ENCODE data around the gene TCF12. TPM values are rescaled to one million over a fixed set of nuclear protein-coding genes. Genes with fewer than 3 reads are reported as not detected.
"Not testable (repeated sequence)": the region's sequence is repeated elsewhere in the genome, so short reads cannot be mapped to it uniquely, and the experiment has no call there.

The TCF12 gene
- total RNA-seq, 1 donor from 2014 or later, result 207 TPM

DNA sequence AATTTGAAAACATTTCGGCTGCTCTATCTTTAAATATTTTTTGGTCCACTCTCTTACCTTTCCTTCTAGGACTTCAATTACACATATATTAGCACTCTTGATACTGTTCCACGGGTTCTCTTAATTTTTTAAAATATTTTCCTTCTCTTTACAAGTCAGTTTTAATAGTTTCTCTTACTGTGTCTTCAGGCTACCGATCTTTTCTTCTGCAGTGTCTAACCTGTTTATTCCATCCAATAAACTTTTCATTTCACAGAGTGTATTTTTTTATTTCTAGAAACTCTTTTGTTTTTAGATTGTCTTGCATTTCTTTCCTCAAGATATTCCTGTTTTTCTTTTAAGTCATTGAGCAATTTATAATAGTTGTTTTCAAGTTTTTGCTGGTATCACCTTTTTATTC, 27.7 kb downstream of the TCF12 start:
- H3K4me3 Mint-ChIP-seq, result no peak overlapping the region
- no peak overlapping the region for H3K27ac Mint-ChIP-seq (ENCODE audit: unreplicated experiment)
- H3K36me3 Mint-ChIP-seq (ENCODE audit: low read depth), result peaks cover 28% of the 10 kb centered on the region
- TF ChIP-seq, protein P1, sequence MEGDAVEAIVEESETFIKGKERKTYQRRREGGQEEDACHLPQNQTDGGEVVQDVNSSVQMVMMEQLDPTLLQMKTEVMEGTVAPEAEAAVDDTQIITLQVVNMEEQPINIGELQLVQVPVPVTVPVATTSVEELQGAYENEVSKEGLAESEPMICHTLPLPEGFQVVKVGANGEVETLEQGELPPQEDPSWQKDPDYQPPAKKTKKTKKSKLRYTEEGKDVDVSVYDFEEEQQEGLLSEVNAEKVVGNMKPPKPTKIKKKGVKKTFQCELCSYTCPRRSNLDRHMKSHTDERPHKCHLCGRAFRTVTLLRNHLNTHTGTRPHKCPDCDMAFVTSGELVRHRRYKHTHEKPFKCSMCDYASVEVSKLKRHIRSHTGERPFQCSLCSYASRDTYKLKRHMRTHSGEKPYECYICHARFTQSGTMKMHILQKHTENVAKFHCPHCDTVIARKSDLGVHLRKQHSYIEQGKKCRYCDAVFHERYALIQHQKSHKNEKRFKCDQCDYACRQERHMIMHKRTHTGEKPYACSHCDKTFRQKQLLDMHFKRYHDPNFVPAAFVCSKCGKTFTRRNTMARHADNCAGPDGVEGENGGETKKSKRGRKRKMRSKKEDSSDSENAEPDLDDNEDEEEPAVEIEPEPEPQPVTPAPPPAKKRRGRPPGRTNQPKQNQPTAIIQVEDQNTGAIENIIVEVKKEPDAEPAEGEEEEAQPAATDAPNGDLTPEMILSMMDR (conservative IDR thresholded peaks at IDR 0.05), result no peak
- DNase-seq (ENCODE audit: low read depth, low spot score), result no peak
- H3K27me3 Mint-ChIP-seq (ENCODE audit: low read depth), result no peaks in the 10 kb centered on the region
- H3K4me1 Mint-ChIP-seq, result peaks cover 45% of the 10 kb centered on the region
- peaks cover 2% of the 10 kb centered on the region for H3K9me3 Mint-ChIP-seq

DNA sequence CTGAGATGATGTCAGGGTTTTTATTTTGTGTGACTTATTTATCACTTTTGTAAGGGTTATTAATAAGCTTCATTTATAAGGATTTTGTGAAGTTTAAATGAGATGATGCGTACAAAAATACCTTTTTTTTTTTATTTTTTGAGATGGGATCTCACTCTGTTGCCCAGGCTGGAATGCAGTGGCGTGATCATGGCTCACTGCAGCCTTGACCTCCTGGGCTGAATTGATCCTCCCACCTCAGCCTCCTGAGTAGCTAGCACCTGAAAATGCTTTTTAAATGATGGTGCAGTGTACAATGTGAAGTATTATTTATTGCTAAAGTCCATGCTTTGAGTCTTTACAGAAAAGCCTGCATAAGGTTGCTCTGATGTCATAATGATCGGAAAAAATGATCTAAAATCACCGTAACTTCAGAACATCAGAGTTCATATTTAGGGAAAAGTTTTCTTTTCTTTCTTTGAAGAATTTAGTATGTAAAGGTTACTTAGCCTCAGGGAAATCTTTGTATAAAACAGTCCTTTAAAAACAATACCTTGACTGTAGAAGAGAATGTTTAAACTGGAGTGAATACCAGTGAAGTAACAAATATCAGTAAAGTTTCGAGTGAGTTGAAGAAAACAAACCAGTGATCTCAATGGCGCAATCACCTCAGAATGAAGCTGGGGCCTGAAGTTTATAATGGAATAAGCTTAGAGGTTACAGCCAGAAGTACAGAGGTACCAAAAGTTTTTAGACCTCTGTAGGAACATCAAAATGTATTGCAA, 29.7 kb downstream of the TCF12 start:
- Mint-ChIP-seq H3K27ac (ENCODE audit: unreplicated experiment) (no peak overlapping the region), H3K27me3 (ENCODE audit: low read depth) (no peaks in the 10 kb centered on the region), H3K9me3 (peaks cover 4% of the 10 kb centered on the region), H3K4me1 (peaks cover 26% of the 10 kb centered on the region), H3K36me3 (ENCODE audit: low read depth) (peaks cover 40% of the 10 kb centered on the region), H3K4me3 (no peak overlapping the region)
- no peak for DNase-seq (ENCODE audit: low read depth, low spot score)
- TF ChIP-seq, protein P1 (conservative IDR thresholded peaks at IDR 0.05), result no peak

DNA sequence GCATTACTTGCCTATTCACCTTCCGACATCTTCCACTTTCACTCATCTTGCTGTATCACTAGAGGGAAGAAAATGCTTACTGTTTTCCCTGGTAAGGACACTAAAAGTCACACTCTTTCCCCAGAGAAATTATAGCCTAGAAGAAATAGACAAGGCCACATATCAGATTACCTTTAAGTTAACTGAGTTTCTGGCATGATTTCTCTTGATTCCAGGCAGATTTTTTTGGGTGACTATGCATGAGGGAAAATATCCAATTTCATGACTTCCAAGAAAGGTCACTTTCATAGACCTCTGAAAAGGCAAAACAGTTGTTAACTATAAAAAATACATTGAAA, 30.3 kb downstream of the TCF12 start:
- Mint-ChIP-seq H3K27ac (ENCODE audit: unreplicated experiment) (no peak overlapping the region), H3K4me1 (peaks cover 26% of the 10 kb centered on the region), H3K36me3 (ENCODE audit: low read depth) (peaks cover 41% of the 10 kb centered on the region), H3K4me3 (no peak overlapping the region), H3K9me3 (peaks cover 6% of the 10 kb centered on the region), H3K27me3 (ENCODE audit: low read depth) (no peaks in the 10 kb centered on the region)
- no peak for DNase-seq (ENCODE audit: low read depth, low spot score)
- TF ChIP-seq, protein P1 (conservative IDR thresholded peaks at IDR 0.05), result no peak

DNA sequence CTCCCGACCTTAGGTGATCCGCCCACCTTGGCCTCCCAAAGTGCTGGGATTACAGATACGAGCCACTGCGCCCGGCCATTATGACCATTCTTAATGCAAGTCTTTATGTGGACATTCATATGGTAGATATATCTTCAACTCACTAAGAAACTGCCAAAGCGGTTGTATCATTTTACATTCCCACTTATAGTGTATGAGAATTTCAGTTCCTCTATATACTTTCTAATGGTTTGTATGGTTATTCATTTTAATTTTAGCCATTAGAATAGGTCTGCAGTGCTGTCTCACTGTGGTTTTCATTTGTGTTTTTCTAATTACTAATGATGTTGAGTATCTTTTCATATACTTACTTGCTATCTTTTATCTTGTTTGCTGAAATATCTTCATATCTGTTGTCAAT, 32.5 kb downstream of the TCF12 start:
- TF ChIP-seq, protein P1 (conservative IDR thresholded peaks at IDR 0.05), result no peak
- no peak overlapping the region for H3K4me3 Mint-ChIP-seq
- peaks cover 26% of the 10 kb centered on the region for H3K4me1 Mint-ChIP-seq
- peaks cover 14% of the 10 kb centered on the region for H3K9me3 Mint-ChIP-seq
- peaks cover 45% of the 10 kb centered on the region for H3K36me3 Mint-ChIP-seq (ENCODE audit: low read depth)
- H3K27me3 Mint-ChIP-seq (ENCODE audit: low read depth), result no peaks in the 10 kb centered on the region
- no peak for DNase-seq (ENCODE audit: low read depth, low spot score)
- H3K27ac Mint-ChIP-seq (ENCODE audit: unreplicated experiment), result no peak overlapping the region

DNA sequence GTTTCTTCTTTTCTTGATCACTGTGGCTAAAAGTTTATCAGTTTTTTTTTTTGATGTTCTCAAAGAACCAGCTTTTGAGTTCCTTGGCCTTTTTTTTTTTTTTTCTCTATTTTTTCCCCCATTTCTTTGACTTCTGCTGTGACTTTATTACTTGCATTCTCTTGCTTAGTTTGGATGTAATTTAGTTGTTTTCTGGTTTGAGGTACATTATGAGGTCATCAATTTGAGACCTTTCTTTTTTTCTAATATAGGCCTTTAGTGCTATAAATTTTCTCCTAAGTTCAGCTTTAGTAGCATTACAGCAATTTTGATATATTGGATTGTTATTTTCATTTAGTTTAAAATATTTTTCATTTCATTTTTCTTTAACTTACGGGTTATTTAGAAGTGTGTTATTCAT, 35.3 kb downstream of the TCF12 start:
- H3K4me3 Mint-ChIP-seq, result no peak overlapping the region
- DNase-seq (ENCODE audit: low read depth, low spot score), result no peak
- TF ChIP-seq, protein P1 (conservative IDR thresholded peaks at IDR 0.05), result no peak
- peaks cover 47% of the 10 kb centered on the region for H3K36me3 Mint-ChIP-seq (ENCODE audit: low read depth)
- H3K9me3 Mint-ChIP-seq, result peaks cover 14% of the 10 kb centered on the region
- no peak overlapping the region for H3K27ac Mint-ChIP-seq (ENCODE audit: unreplicated experiment)
- peaks cover 26% of the 10 kb centered on the region for H3K4me1 Mint-ChIP-seq
- H3K27me3 Mint-ChIP-seq (ENCODE audit: low read depth), result no peaks in the 10 kb centered on the region

DNA sequence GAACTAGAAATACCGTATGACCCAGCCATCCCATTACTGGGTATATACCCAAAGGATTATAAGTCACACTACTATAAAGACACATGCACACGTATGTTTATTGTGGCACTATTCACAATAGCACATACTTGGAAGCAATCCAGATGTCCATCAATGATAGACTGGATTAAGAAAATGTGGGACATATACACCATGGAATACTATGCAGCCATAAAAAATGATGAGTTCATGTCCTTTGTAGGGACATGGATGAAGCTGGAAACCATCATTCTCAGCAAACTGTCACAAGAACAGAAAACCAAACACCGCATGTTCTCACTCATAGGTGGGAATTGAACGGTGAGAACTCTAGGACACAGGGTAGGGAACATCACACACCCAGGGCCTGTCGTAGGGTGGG, 36.6 kb downstream of the TCF12 start:
- peaks cover 47% of the 10 kb centered on the region for H3K36me3 Mint-ChIP-seq (ENCODE audit: low read depth)
- peaks cover 14% of the 10 kb centered on the region for H3K9me3 Mint-ChIP-seq
- peaks cover 24% of the 10 kb centered on the region for H3K4me1 Mint-ChIP-seq
- H3K4me3 Mint-ChIP-seq; H3K27ac Mint-ChIP-seq (ENCODE audit: unreplicated experiment); H3K27me3 Mint-ChIP-seq (ENCODE audit: low read depth); DNase-seq (ENCODE audit: low read depth, low spot score): not testable (repeated sequence)
